RWPE2 (cell line): ENCODE results near the gene ACCS.

Experiments used
- ATAC-seq: fragments of 200-7000 bp; cut with Tn5 transposase; 3 replicates; pipeline ENCODE4 v1.9.1; 2021; ENCODE audit warnings: low read depth
- DNase-seq: peaks from one replicate; pipeline ENCODE4 v3.0.0-alpha.2; 2020; ENCODE audit warnings: low spot score
- H3K27ac ChIP-seq: fragments of 450-650 bp; 2 replicates; pipeline ENCODE4 v1.5.1; 2017; ENCODE audit warnings: mild to moderate bottlenecking; ENCODE audit not compliant: poor library complexity, severe bottlenecking
- H3K27me3 ChIP-seq: fragments of 250-450 bp; sonication (Bioruptor Pico); 2 replicates; pipeline ENCODE4 v1.5.1; 2021; ENCODE audit warnings: mild to moderate bottlenecking, moderate library complexity; ENCODE audit not compliant: insufficient read depth, poor library complexity, severe bottlenecking
- H3K36me3 ChIP-seq: fragments of 250-450 bp; sonication (Bioruptor Pico); 2 replicates; pipeline ENCODE4 v1.5.1; 2020; ENCODE audit warnings: low read depth, mild to moderate bottlenecking, moderate library complexity
- H3K4me1 ChIP-seq: fragments of 250-450 bp; sonication (Bioruptor Pico); 2 replicates; pipeline ENCODE4 v1.5.1; 2021; ENCODE audit warnings: mild to moderate bottlenecking, moderate library complexity; ENCODE audit not compliant: insufficient read depth, poor library complexity, severe bottlenecking
- H3K4me3 ChIP-seq: fragments of 250-450 bp; sonication (Bioruptor Pico); 2 replicates; pipeline ENCODE4 v1.5.1; 2021; ENCODE audit warnings: mild to moderate bottlenecking, moderate library complexity; ENCODE audit not compliant: severe bottlenecking
- H3K9me3 ChIP-seq: fragments of 250-450 bp; sonication (Bioruptor Pico); 2 replicates; pipeline ENCODE4 v1.5.1; 2021; ENCODE audit warnings: mild to moderate bottlenecking, moderate library complexity; ENCODE audit not compliant: severe bottlenecking
- TF ChIP-seq, protein P1 (sequence below): fragments of 450-650 bp; IDR thresholded peaks from one replicate; pipeline ENCODE4 v1.5.1; 2017; ENCODE audit warnings: mild to moderate bottlenecking, moderate library complexity; ENCODE audit not compliant: poor library complexity, severe bottlenecking

ACCS gene

DNA sequence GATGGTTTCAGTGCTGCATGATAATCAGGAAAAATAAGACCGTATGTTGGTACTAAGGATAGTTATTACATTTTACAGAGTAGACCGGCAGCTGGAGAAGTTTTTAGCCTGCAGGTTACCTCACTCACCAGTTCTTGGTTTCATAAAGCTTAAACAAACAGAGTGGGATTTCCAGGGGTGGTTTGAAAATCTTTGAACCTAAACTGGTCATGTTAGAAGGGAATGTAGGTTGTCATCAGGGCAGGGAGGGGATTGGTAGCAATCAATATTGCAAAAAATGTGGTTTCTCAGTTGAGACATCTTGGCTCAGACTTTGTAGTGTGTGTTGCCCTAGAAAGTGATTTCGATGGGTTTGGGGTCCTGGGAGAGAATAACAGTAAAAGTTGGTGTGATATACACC, 46.9 kb downstream of the ACCS start:
- Histone ChIP-seq H3K36me3 (peaks cover 81% of the 10 kb centered on the region), H3K9me3 (no peaks in the 10 kb centered on the region), H3K4me1 (no peaks in the 10 kb centered on the region), H3K27ac (no peak overlapping the region), H3K4me3 (no peak overlapping the region), H3K27me3 (no peaks in the 10 kb centered on the region)
- TF ChIP-seq, protein P1, sequence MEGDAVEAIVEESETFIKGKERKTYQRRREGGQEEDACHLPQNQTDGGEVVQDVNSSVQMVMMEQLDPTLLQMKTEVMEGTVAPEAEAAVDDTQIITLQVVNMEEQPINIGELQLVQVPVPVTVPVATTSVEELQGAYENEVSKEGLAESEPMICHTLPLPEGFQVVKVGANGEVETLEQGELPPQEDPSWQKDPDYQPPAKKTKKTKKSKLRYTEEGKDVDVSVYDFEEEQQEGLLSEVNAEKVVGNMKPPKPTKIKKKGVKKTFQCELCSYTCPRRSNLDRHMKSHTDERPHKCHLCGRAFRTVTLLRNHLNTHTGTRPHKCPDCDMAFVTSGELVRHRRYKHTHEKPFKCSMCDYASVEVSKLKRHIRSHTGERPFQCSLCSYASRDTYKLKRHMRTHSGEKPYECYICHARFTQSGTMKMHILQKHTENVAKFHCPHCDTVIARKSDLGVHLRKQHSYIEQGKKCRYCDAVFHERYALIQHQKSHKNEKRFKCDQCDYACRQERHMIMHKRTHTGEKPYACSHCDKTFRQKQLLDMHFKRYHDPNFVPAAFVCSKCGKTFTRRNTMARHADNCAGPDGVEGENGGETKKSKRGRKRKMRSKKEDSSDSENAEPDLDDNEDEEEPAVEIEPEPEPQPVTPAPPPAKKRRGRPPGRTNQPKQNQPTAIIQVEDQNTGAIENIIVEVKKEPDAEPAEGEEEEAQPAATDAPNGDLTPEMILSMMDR = no peak
- ATAC-seq = no peak
- DNase-seq = no peak

DNA sequence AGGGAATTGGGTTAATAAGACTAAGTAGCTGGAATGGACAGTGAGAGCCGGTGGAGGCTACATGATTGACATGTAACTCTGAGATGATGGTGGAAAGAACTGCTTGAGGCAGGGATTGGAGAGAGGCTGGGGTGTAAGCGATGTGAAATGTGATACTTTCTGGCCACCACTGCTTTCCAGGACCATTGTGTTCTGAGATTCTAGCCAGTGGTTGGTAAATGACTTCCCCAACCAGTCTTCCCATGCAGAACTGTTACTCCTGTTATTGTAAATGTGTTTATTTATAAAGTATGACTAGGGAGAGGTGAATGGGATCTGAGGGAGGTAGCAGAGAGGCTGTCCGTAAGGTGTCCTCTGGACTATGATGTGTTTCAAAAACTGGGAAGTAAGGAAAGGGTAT, 47.5 kb downstream of the ACCS start:
- H3K4me3 ChIP-seq = no peak overlapping the region
- no peaks in the 10 kb centered on the region for H3K9me3 ChIP-seq
- H3K27me3 ChIP-seq = no peaks in the 10 kb centered on the region
- ATAC-seq (no peak), DNase-seq (no peak)
- no peak overlapping the region for H3K27ac ChIP-seq
- H3K4me1 ChIP-seq = no peaks in the 10 kb centered on the region
- TF ChIP-seq, protein P1 = no peak
- H3K36me3 ChIP-seq = peaks cover 84% of the 10 kb centered on the region

DNA sequence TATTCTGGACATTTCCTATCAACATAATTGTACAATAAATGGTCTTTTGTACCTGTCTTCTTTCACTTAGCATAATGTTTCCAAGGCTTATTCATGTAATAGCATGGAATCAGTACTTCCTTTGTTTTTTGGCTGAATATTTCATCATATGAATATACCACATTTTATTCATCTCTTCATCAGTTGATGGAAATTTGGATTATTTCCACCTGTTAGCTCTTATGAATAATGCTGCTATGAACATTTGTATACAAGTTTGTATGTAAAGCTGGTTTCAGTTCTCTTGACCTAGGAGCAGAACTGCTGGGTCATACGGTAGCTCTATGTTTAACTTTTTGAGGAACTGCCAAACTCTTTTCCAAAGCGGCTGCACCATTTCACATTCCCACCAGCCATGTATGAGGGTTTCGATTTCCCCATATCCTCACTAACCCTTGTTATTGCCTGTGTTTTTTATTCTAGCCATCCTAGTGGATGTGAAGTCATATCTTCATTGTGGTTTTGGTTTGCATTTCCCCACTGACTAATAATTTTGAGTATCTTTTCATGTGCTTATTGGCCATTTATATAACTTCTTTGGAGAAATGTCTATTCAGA, 50.3 kb downstream of the ACCS start:
- Histone ChIP-seq H3K36me3 (peaks cover 76% of the 10 kb centered on the region), H3K27me3 (no peaks in the 10 kb centered on the region), H3K4me3 (no peak overlapping the region), H3K4me1 (no peaks in the 10 kb centered on the region), H3K9me3 (no peaks in the 10 kb centered on the region), H3K27ac (no peak overlapping the region)
- DNase-seq (no peak), ATAC-seq (no peak)
- TF ChIP-seq, protein P1 = no peak

DNA sequence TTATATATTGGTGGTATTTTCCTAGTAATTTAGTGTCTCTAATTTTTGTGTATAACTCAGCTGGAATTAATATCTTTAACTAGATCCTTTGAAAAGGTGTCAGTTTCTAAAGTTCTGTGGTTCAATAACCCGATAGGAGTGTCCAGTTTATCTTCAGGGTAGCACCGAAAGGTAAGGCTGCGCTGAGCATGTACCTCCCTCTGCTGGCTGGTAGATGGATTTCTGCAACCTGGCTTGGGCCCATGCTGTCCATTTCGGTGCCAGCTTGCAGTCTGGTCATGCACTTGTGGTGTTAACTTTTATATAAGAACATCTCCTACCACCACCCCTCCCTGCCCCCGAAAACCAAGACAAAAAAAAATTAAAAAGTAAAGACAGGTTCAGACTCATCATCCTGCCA, 54.1 kb downstream of the ACCS start:
- Histone ChIP-seq H3K4me1 (no peaks in the 10 kb centered on the region), H3K4me3 (no peak overlapping the region), H3K36me3 (peaks cover 67% of the 10 kb centered on the region), H3K27me3 (no peaks in the 10 kb centered on the region), H3K27ac (no peak overlapping the region), H3K9me3 (no peaks in the 10 kb centered on the region)
- DNase-seq (no peak), ATAC-seq (0 out of 3 replicates have a peak, but pooled peaks have one; percentile 45)
- TF ChIP-seq, protein P1 = peak; percentile 55

DNA sequence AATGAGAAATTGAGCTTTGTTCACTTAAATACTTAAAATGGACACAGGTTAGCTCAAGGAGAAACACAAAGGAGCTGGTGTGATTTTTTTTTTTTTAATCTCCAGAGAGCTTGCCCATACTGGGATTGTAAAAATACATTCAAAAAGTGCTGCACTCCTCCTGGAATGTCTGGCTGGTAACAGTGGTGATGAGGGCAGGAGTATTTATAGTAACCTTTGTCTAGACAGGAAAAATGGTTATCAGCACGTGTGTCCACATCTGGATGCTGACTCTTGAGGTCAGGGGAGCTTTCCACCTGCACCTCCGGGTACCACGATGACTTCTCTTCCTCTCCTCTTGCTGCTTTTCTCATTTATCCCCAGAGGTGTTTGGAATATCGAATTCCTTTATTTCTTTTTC, 59.5 kb downstream of the ACCS start:
- H3K36me3 ChIP-seq = peaks cover 57% of the 10 kb centered on the region
- ATAC-seq (no peak), DNase-seq (no peak)
- H3K4me3 ChIP-seq = no peak overlapping the region
- TF ChIP-seq, protein P1 = no peak
- H3K27ac ChIP-seq = no peak overlapping the region
- H3K4me1 ChIP-seq = no peaks in the 10 kb centered on the region
- no peaks in the 10 kb centered on the region for H3K9me3 ChIP-seq
- H3K27me3 ChIP-seq = no peaks in the 10 kb centered on the region
